Cerebellar cortex (tissue), 1 donor: ENCODE measurements around the gene CDKN1B.
A peak's percentile ranks its signal among the peaks of the same experiment; 100 is the strongest.

Experiments
- DNase-seq: peaks from one replicate; pipeline ENCODE4 v3.0.0-alpha.2; 2015; ENCODE audit warnings: low spot score

Gene CDKN1B

DNA sequence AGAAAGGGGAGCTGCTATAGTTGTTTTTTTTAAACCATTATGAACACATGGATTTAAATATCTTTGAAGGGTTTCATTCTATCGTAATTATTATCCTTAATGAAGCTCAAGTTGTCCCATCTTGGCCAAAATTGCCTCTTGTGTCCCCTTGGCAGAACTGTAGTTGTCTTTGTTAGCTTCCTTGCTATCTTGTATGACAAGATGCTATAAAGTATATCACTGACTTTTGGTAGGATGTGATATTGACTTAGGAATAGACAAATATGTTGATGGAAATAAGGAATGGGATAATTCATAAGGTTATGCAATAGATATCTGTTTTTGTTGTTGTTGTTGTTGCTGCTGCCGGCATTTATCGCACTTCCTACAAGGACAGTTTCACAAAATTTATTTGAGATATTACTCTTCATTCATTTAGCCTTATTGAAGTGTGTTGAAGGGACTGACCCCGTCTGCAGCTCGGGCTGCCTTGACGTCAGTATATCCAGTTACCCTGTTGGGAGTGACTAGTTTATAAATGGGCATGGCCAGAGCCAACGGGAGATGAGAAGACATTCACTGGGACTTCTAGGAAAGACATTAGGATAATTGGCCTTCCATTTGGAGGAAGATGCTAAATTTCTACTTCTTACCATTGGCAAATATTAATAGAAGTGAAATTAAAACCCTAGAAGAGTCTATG, 42.2 kb downstream of the CDKN1B start:
- DNase-seq = no peak

DNA sequence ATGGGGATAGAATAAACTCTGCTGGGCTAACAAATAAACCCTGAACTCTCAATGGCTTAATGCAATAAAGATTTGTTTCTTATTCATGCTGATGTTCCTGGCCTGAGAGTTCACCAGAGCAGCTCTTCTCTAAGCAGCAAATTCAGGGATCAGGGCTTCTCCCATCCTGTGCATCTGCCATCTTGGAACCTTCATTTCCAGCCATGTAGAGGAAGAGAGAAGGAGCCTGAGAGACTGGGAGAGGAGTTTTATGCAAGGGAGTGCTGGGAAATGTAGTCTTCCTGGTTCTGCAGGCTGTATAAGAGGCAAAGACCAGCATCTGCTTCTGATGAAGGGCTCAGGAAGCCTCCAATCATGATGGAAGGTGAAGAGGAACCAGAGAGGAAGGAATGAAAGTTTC, 47.7 kb downstream of the CDKN1B start:
- DNase-seq = peak; percentile 13

DNA sequence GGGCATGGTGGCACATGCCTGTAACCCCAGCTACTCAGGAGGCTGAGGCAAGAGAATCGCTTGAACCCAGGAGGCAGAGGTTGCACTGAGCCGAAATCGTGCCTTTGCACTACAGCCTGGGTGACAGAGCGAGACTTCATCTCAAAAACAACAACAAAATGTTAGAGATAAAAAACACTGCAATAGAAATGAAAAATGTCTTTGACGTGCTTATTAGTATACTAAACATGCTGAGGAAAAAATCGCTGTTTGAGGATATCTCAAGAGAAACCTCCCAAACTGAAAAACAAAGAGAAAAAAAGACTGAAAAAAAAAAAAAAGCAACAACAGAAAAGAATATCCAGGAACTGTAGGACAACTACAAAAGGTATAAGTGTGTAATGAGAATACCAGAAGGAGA, 53.1 kb downstream of the CDKN1B start:
- no peak for DNase-seq
